GM21423 (cell line): ENCODE measurements around the gene ELOF1.

Experiments
- ATAC-seq: cut with Tn5 transposase; IDR thresholded peaks from one replicate; pipeline ENCODE4 v1.9.1; 2021; ENCODE audit warnings: mild to moderate bottlenecking, moderate library complexity; ENCODE audit not compliant: unreplicated experiment

Gene ELOF1

DNA sequence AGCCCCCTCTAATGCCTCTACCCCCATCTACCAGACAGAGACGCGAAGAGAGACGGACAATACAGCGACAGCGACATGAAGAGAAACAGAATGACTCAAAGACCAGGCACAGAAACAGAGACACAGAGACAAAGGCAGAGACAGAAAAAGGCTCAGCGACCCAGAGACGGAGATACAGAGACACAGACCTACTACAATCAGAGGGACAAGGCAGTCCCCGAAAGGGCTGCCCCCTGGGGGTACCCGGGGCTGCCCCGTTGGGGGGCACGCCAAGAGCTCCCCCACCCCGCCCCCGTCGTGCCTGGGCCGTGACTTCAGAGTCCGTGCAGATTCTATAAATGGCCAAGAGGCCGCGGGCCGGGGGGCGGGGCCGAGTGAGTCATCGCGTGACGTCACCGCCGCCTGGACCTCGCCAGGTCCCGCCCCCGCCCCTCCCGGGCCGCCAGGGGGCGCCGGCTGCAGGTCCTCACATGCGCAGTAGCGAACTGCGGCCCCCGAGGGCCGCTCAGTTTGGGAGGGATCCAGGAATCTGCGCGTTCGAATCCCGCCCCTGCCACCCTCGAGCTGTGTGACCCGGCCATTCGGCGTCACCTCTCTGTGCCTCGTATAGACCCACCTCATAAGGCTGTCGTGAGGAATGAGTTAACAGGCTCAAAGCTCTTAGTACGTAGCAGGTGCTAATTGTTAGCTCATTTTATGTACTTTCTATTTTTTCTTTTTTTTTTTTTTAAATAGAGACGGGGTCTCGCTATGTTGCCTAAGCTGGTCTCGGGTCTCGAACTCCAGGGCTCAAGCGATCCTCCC, 23.0 kb downstream of the ELOF1 start:
- peak; percentile 69 for ATAC-seq

DNA sequence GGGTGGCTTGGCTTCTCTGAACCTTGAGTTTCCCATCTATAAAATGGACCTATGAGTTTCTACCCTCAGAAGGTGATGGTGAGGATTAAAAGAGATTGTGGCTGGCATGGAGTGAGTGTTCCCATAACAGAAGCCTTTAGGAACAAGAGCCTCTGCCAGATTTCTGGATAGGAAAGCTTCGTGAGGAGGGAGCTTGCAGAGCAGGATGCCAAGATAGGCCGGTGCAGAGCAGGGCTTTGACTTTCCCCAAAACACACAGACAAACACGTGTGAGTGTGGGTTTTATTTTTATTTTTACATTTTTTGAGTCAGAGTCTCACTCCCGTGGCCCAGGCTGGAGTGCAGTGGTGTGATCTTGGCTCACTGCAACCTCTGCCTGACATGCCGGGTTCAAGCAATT, 24.1 kb downstream of the ELOF1 start:
- no peak for ATAC-seq

- ATAC-seq = no peak
Observed at GRCh38 chr19:11534538-11534937, 24.5 kb downstream of the ELOF1 start.

- no peak for ATAC-seq
Observed at GRCh38 chr19:11530432-11530831, 28.6 kb downstream of the ELOF1 start.

DNA sequence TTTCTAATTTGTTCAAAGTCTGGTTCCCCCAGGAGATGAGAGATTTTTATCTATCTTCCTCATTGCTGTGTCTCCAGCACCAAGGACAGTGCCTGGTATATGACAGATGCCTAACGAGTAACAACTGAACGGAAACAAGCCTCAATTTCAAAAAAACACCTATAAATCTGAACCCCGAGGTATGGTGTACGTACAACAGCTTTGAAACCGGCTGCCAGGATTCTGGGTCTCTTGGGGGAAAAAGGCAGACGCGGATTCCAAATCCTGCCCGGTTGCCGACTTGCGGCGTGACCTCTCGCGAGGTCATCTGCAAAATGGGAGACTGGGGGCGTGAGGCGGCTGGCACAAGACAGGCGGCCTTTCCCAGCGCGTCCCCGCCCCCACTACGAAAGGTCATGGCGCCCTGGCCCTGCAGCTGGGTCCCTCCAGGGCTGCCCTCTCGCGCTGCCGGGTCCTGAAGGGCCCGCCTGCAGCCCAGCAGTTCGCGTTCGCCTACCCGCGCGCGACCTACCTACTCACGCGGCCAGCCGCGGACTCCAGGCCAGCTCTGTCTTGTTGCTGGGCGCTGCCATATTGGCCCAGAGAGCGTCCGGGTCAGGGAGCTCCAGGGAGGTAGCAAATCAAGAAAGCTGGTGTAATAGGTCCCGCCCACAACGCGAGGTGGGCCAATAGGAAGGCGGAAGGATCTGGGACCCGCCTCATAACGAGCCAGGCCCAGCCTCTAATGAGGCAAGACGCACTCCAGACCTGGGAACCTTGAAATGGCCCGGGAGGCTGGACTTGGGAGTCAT, 30.3 kb downstream of the ELOF1 start, which contains the start of gene ECSIT:
ECSIT (minus strand) TSS at position 584 of the 791 bp plus-strand sequence. CDS start 9,964 bp downstream, outside the sequence.
- ATAC-seq = peak; percentile 95

DNA sequence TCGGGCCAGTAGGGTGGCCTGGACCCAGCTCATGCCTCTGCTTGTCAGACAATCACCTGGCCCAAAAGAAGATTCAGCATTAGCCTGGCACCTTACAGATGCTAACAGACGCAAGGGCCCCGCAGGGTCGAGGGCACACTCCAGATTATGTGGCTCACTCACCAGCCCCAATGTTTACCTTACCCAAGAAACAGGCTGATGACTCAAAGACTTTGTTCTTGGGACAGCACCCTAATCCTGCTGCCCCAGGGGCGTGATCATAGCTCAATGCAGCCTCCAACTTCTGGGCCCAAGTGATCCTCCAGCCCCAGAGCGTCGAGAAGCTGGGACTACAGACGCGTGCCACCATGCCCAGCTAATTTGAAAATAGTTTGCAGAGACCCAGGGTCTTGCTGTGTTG, 39.9 kb downstream of the ELOF1 start:
- ATAC-seq = no peak

DNA sequence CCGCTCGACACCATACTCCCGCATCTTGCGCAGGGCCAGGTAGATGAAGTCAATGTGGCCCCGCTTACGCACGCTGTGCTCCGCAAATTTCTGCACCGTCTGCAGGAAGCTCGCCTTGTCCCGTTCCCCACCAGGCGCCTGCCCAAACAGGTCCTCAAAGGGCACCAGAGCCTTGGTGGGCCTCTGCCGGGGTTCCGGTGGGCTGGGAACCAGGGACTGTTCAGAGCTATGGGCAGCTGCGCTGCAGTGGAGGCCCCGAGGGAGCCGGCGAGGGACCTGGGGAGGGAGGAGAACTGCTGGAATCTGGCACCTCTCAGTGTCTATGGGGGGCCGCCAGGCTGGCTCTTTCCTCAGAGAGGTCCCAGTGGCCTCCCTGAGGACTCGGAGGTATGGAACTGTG, 45.1 kb downstream of the ELOF1 start:
- no peak for ATAC-seq

DNA sequence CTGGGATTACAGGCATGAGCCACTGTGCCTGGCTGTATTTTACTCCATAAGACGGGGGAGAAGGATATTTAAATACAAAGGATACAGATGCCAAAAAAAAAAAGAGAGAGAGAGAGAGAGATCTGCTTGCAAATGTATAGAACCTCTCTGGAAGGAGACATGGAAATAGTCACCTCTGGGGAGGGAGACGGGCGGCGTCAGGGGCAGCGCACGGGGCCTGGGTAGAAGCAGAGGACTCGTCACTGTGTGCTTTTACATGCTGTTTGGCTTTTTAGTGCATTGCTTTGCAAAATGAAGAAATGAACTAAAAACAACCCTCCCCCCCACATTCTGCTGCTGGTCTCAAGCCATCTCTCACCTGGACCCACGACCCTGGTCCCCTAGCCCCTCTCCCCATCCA, 48.6 kb downstream of the ELOF1 start:
- no peak for ATAC-seq

DNA sequence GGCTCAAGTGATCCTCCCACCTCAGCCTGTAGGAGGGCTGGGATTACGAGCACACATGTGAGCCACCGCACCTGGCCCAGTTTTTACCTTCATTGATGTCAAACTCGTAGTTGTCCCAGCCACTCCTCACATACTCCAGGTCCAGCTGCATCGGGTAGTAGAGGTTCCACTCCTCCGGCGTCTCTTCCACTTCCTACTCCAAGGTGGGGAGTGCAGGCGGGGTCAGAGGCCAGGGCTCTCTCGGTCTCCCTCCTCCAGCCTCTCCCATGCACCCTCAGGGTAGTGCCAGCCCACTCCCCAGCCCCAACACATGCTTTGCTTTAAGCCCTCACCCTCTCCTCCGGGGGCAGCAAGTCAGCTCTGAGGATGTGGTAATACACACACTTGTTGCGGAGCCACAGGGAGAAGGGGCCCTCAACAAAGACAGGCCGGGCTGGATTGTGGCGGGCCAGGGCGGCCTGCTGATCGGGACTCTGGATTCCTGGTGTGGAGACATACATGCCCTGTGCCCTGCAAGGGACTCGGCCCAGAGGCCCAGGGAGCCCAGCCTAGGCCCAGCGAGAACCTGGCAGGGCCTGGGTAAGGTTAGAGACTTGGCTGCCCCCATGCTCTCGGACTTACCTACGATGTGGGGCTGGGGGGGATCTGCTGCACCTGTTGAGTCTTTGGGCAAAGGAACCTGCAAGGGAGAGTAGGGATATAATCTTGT, 51.5 kb downstream of the ELOF1 start:
- ATAC-seq = no peak

DNA sequence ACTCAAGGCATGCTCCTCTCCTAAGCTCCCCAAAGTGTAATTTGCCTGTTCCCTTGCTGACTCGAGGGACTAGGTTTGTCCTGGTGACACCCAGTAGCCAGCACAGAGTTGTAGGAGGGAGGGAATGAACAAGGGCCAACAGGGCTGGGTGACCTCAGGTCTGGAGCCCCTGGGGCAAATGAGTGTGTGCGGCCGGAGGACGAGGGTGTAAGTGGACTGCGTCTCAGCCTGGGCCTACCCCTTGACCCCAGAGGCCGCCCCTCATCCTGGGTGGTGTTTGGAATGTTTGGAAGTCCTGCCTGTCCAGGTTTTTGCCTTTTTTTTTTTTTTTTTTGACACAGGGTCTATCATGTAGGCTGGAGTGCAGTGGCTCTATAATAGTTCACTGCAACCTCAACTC, 52.1 kb downstream of the ELOF1 start:
- ATAC-seq = no peak

- ATAC-seq = peak; percentile 31
Observed at GRCh38 chr19:11506101-11506555, 52.9 kb downstream of the ELOF1 start.

- peak; percentile 50 for ATAC-seq
Observed at GRCh38 chr19:11505504-11506100, 53.4 kb downstream of the ELOF1 start, which contains the start of gene ZNF653. TSS of gene ZNF653 (minus strand) at chr19:11505839. CDS start at chr19:11505786, 53 bp downstream.

DNA sequence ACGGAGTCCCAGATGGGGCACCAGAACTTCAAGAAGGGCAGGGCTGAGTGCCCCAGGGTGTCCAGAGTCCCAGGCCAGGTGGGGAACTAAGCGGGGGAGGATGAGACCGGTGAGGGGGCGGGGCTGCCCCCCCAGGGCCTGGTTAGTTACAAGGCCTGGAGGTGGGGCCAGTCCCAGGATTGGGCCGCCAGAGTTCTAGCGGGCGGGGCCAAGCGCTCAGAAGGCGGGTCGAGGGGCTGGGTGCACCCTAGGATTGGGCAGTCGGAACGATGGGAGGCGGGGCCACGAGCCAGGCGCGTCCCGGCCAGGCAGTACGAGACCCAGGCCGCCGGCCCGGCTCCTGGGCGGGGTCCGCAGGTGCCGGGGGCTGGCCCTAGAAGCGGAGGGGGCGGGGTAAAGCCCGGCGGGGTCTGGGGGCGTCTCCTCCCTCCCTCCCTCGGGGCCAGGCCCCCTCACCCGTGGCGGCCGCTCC, 54.0 kb downstream of the ELOF1 start:
- ATAC-seq = peak; percentile 85

DNA sequence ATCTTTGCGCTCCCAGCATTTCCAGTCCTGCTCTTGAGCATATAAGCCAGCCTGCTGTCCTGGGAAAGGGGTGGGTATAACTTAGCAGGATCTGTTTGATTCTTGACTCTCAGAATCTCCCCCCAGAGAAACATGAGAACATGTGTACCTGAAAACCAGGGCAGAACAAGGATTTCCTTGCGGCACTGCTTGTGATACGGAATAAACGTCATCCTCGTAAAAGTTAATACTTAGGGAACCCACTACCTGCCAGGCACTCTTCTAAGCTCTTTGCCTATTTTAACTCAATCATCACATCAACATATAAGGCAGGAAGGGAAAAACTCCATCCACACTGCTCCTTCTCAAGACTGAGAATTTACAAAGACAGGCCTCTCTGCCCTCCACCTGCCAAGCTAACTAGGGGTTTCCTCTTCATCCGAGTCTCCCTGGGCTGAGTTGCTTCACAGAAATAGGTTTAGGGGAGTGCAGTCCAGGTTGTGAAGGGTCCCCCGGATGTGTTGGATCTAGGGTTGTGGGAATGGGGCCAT, 54.5 kb downstream of the ELOF1 start:
- no peak for ATAC-seq
